Measurements from ENCODE around the gene FADS1.

Gene FADS1

GRCh38 chr11:61795459-61795858 lies 21.3 kb downstream of the FADS1 start:
- TF ChIP-seq CTCF (IDR thresholded peaks at IDR 0.05; ENCODE audit: low read depth, low read length): no peak
- no peaks in the 10 kb centered on the region for H3K9me3 ChIP-seq
- H3K4me1 ChIP-seq: no peaks in the 10 kb centered on the region
- H3K4me3 ChIP-seq (ENCODE audit: low read depth, low read length): no peak overlapping the region
- H3K27me3 ChIP-seq: no peaks in the 10 kb centered on the region
- no peak for DNase-seq
- peaks cover 27% of the 10 kb centered on the region for H3K36me3 ChIP-seq

- H3K4me3 ChIP-seq (ENCODE audit: low read depth, low read length): no peak overlapping the region
- no peaks in the 10 kb centered on the region for H3K4me1 ChIP-seq
- H3K9me3 ChIP-seq: no peaks in the 10 kb centered on the region
- TF ChIP-seq CTCF (IDR thresholded peaks at IDR 0.05; ENCODE audit: low read depth, low read length): no peak
- no peak for DNase-seq
- H3K27me3 ChIP-seq: no peaks in the 10 kb centered on the region
- H3K36me3 ChIP-seq: peaks cover 25% of the 10 kb centered on the region
Measured at GRCh38 chr11:61794579-61794978, 22.2 kb downstream of the FADS1 start.

GRCh38 chr11:61793829-61794204 lies 23.0 kb downstream of the FADS1 start:
- peaks cover 25% of the 10 kb centered on the region for H3K36me3 ChIP-seq
- TF ChIP-seq CTCF (IDR thresholded peaks at IDR 0.05; ENCODE audit: low read depth, low read length): no peak
- peak overlapping the region; percentile 88 for H3K4me3 ChIP-seq (ENCODE audit: low read depth, low read length)
- no peaks in the 10 kb centered on the region for H3K27me3 ChIP-seq
- H3K4me1 ChIP-seq: no peaks in the 10 kb centered on the region
- H3K9me3 ChIP-seq: no peaks in the 10 kb centered on the region
- DNase-seq: no peak

GRCh38 chr11:61793083-61793828 lies 23.5 kb downstream of the FADS1 start:
- no peak for DNase-seq
- Histone ChIP-seq H3K4me1 (no peaks in the 10 kb centered on the region), H3K4me3 (ENCODE audit: low read depth, low read length) (peak overlapping the region; percentile 88), H3K27me3 (no peaks in the 10 kb centered on the region), H3K36me3 (peaks cover 20% of the 10 kb centered on the region), H3K9me3 (no peaks in the 10 kb centered on the region)
- TF ChIP-seq CTCF (IDR thresholded peaks at IDR 0.05; ENCODE audit: low read depth, low read length): no peak

GRCh38 chr11:61792310-61793082 lies 24.3 kb downstream of the FADS1 start, which contains the start of the genes FEN1 and TMEM258:
Gene FEN1, plus strand, starts transcription at chr11:61792911. Its CDS starts 2,451 bp downstream, at chr11:61795362.
Gene TMEM258, minus strand, starts transcription at chr11:61792599. Its CDS starts 41 bp downstream, at chr11:61792558.
- TF ChIP-seq CTCF (IDR thresholded peaks at IDR 0.05; ENCODE audit: low read depth, low read length): no peak
- peak; percentile 85 for DNase-seq
- H3K4me1 ChIP-seq: no peaks in the 10 kb centered on the region
- H3K27me3 ChIP-seq: no peaks in the 10 kb centered on the region
- no peaks in the 10 kb centered on the region for H3K9me3 ChIP-seq
- peak within 1 kb of the TSS; percentile 88 for H3K4me3 ChIP-seq (ENCODE audit: low read depth, low read length)
- peaks cover 21% of the 10 kb centered on the region for H3K36me3 ChIP-seq
